ENCODE data around the gene FOLH1.
A peak's percentile ranks its signal among the peaks of the same experiment; 100 is the strongest.
"Not testable (repeated sequence)": the region's sequence is repeated elsewhere in the genome, so short reads cannot be mapped to it uniquely, and the experiment has no call there.

FOLH1 gene

GRCh38 chr11:49169579-49169978 lies 38.8 kb downstream of the FOLH1 start:
- not testable (repeated sequence) for H2AFZ ChIP-seq (ENCODE audit: low read depth, low read length); H4K20me1 ChIP-seq (ENCODE audit: insufficient read depth, low read length); H3K36me3 ChIP-seq (ENCODE audit: insufficient read depth, low read length); H3K4me2 ChIP-seq (ENCODE audit: insufficient read depth, low read length); H3K4me3 ChIP-seq (ENCODE audit: low read depth in 1 of 2, low read length in 2 of 2); H3K9me3 ChIP-seq (ENCODE audit: insufficient read depth, low read length, severe bottlenecking); DNase-seq; H3K9ac ChIP-seq (ENCODE audit: low read depth, low read length); H3K4me1 ChIP-seq (ENCODE audit: insufficient read depth, low read length); H3K27me3 ChIP-seq (ENCODE audit: insufficient read depth, low read length, poor library complexity); H3K79me2 ChIP-seq (ENCODE audit: insufficient read depth, low read length); H3K27ac ChIP-seq (ENCODE audit: low read length); ATAC-seq (ENCODE audit: insufficient read depth, low read depth)
- TF ChIP-seq CTCF (IDR thresholded peaks at IDR 0.05; ENCODE audit: borderline replicate concordance, extremely low read depth, low read length, poor library complexity, severe bottlenecking): peak; percentile 39

- H3K9me3 ChIP-seq (ENCODE audit: insufficient read depth, low read length, severe bottlenecking); H3K4me1 ChIP-seq (ENCODE audit: insufficient read depth, low read length); H4K20me1 ChIP-seq (ENCODE audit: insufficient read depth, low read length); H3K79me2 ChIP-seq (ENCODE audit: insufficient read depth, low read length); H3K9ac ChIP-seq (ENCODE audit: low read depth, low read length); H3K36me3 ChIP-seq (ENCODE audit: insufficient read depth, low read length); ATAC-seq (ENCODE audit: insufficient read depth, low read depth); H3K4me3 ChIP-seq (ENCODE audit: low read depth in 1 of 2, low read length in 2 of 2); H3K27ac ChIP-seq (ENCODE audit: low read length); H2AFZ ChIP-seq (ENCODE audit: low read depth, low read length); H3K27me3 ChIP-seq (ENCODE audit: insufficient read depth, low read length, poor library complexity); DNase-seq; H3K4me2 ChIP-seq (ENCODE audit: insufficient read depth, low read length): not testable (repeated sequence)
Observed at GRCh38 chr11:49168992-49169391, 39.4 kb downstream of the FOLH1 start.

- no peaks in the 10 kb centered on the region for H3K36me3 ChIP-seq (ENCODE audit: insufficient read depth, low read length)
- TF ChIP-seq CTCF (IDR thresholded peaks at IDR 0.05; ENCODE audit: borderline replicate concordance, extremely low read depth, low read length, poor library complexity, severe bottlenecking) (no peak), EZH2 (IDR thresholded peaks at IDR 0.05; ENCODE audit: borderline replicate concordance, low read depth, low read length, severe bottlenecking) (no peak)
- DNase-seq: no peak
- H3K9ac ChIP-seq (ENCODE audit: low read depth, low read length): no peak overlapping the region
- H3K79me2 ChIP-seq (ENCODE audit: insufficient read depth, low read length): no peaks in the 10 kb centered on the region
- no peak for ATAC-seq (ENCODE audit: insufficient read depth, low read depth)
- no peaks in the 10 kb centered on the region for H3K27me3 ChIP-seq (ENCODE audit: insufficient read depth, low read length, poor library complexity)
- H2AFZ ChIP-seq (ENCODE audit: low read depth, low read length): no peak overlapping the region
- no peaks in the 10 kb centered on the region for H4K20me1 ChIP-seq (ENCODE audit: insufficient read depth, low read length)
- H3K4me1 ChIP-seq (ENCODE audit: insufficient read depth, low read length): no peaks in the 10 kb centered on the region
- H3K4me3 ChIP-seq (ENCODE audit: low read depth in 1 of 2, low read length in 2 of 2): no peak overlapping the region
- no peak overlapping the region for H3K4me2 ChIP-seq (ENCODE audit: insufficient read depth, low read length)
- H3K9me3 ChIP-seq (ENCODE audit: insufficient read depth, low read length, severe bottlenecking): no peaks in the 10 kb centered on the region
- H3K27ac ChIP-seq (ENCODE audit: low read length): no peak overlapping the region
Observed at GRCh38 chr11:49151211-49151610, 57.2 kb downstream of the FOLH1 start.

GRCh38 chr11:49102356-49102755 lies 106.0 kb downstream of the FOLH1 start:
- not testable (repeated sequence) for H2AFZ ChIP-seq (ENCODE audit: low read depth, low read length); H3K9me3 ChIP-seq (ENCODE audit: insufficient read depth, low read length, severe bottlenecking); H3K4me2 ChIP-seq (ENCODE audit: insufficient read depth, low read length); H3K4me1 ChIP-seq (ENCODE audit: insufficient read depth, low read length); H3K4me3 ChIP-seq (ENCODE audit: low read depth in 1 of 2, low read length in 2 of 2); H3K27me3 ChIP-seq (ENCODE audit: insufficient read depth, low read length, poor library complexity); H3K27ac ChIP-seq (ENCODE audit: low read length); ATAC-seq (ENCODE audit: insufficient read depth, low read depth); H3K79me2 ChIP-seq (ENCODE audit: insufficient read depth, low read length); H4K20me1 ChIP-seq (ENCODE audit: insufficient read depth, low read length); H3K9ac ChIP-seq (ENCODE audit: low read depth, low read length); DNase-seq; H3K36me3 ChIP-seq (ENCODE audit: insufficient read depth, low read length)
